Upper lobe of left lung (tissue), 4 donors: ENCODE measurements around the gene PRKAG2.

Source experiments
- CTCF ChIP-seq, 6 experiments: fragments of 450-650 bp in 4 of 6; fragments of 200-600 bp in 2 of 6; sonication (generic) in 2 of 6; IDR thresholded peaks; one replicate each; pipeline ENCODE4 v1.5.1; 2016 to 2019; ENCODE audit warnings: antibody characterized with exemption in 6 of 6
- EP300 ChIP-seq, 4 donors: sonication (generic); formaldehyde crosslinking; IDR thresholded peaks; one replicate each; pipeline ENCODE4 v1.5.1; 2017; ENCODE audit warnings: antibody characterized with exemption in 4 of 4, control low read depth in 2 of 4
- POLR2A ChIP-seq, 4 donors: fragments of 450-650 bp; IDR thresholded peaks; one replicate each; pipeline ENCODE4 v1.5.1; 2016 to 2017; ENCODE audit warnings: antibody characterized with exemption in 4 of 4, mild to moderate bottlenecking in 2 of 4
- POLR2AphosphoS5 ChIP-seq, 2 donors: sonication (generic); formaldehyde crosslinking; IDR thresholded peaks; one replicate each; pipeline ENCODE4 v1.5.1; 2017; ENCODE audit warnings: antibody characterized with exemption in 2 of 2

- no peak for TF ChIP-seq POLR2AphosphoS5 (IDR thresholded peaks at IDR 0.05)
- TF ChIP-seq CTCF (IDR thresholded peaks at IDR 0.05): no peak
- no peak for TF ChIP-seq POLR2A (IDR thresholded peaks at IDR 0.05)
- no peak for TF ChIP-seq EP300 (IDR thresholded peaks at IDR 0.05)
These were observed 265.0 kb downstream of the PRKAG2 start for GRCh38 chr7:151611878-151612277.
